H1 (cell line): Measurements from ENCODE around the gene SLC28A1. TPM values are rescaled to one million over a fixed set of nuclear protein-coding genes. Genes with fewer than 3 reads are reported as not detected.

Experiments
- CTCF ChIA-PET: fragments of 300-600 bp; sonication (Branson Sonifier 250); formaldehyde crosslinking; loops from one replicate; lab custom pipeline; 2021; ENCODE audit not compliant: partially characterized antibody; lab: Charles Lee
- POLR2A ChIA-PET: fragments of 300-600 bp; sonication (Branson Sonifier 250); formaldehyde crosslinking; loops from one replicate; lab custom pipeline; 2021; ENCODE audit warnings: inconsistent platforms; ENCODE audit not compliant: partially characterized antibody; lab: Charles Lee
- DNase-seq, 2 experiments: peaks; one replicate each; pipeline versions ENCODE4 v3.0.0 to v3.0.0-alpha.2; 2010 to 2022; ENCODE audit warnings: low spot score in 2 of 2, low read depth in 1 of 2, mixed read lengths in 1 of 2
- FAIRE-seq: peaks from 2 replicates; lab custom pipeline; 2011; peaks lifted over from hg19 to GRCh38; lab: Jason Lieb, UNC
- H2AFZ ChIP-seq: 2 replicates; pipeline ENCODE4 v1.8.1; 2012; ENCODE audit warnings: low read length, inconsistent platforms
- H2AK5ac ChIP-seq: 2 replicates; pipeline ENCODE4 v1.6.1; 2013; ENCODE audit warnings: low read depth, low read length
- H2BK120ac ChIP-seq: replicated peaks from 2 replicates; pipeline ENCODE3; 2013; ENCODE audit warnings: low read depth, low read length, inconsistent platforms
- H2BK12ac ChIP-seq: 2 replicates; pipeline ENCODE4 v1.6.1; 2013; ENCODE audit warnings: low read depth, low read length
- H2BK15ac ChIP-seq: 2 replicates; pipeline ENCODE4 v1.6.1; 2013; ENCODE audit warnings: low read length
- H2BK20ac ChIP-seq: 2 replicates; pipeline ENCODE4 v1.6.1; 2013; ENCODE audit warnings: low read length
- H2BK5ac ChIP-seq: 2 replicates; pipeline ENCODE4 v1.6.1; 2013; ENCODE audit warnings: low read depth, low read length
- H3K14ac ChIP-seq: 2 replicates; pipeline ENCODE4 v1.6.1; 2013; ENCODE audit warnings: inconsistent platforms; ENCODE audit not compliant: insufficient read length
- H3K18ac ChIP-seq: 2 replicates; pipeline ENCODE4 v1.6.1; 2013; ENCODE audit warnings: low read length; ENCODE audit errors: extremely low read depth
- H3K23ac ChIP-seq: 2 replicates; pipeline ENCODE4 v1.6.1; 2013; ENCODE audit warnings: inconsistent platforms; ENCODE audit not compliant: insufficient read length
- H3K23me2 ChIP-seq: 2 replicates; pipeline ENCODE4 v1.6.1; 2013; ENCODE audit warnings: low read depth, low read length
- H3K27ac ChIP-seq: 2 replicates; pipeline ENCODE4 v1.6.1; 2011; ENCODE audit warnings: low read depth, low read length, inconsistent platforms
- H3K27me3 ChIP-seq, 4 experiments: replicated peaks in 1 of 4; 1 replicate in 1 of 4; 2 replicates in 3 of 4; pipeline versions ENCODE4 v1.6.1 to v1.8.1; 2011 to 2013; ENCODE audit warnings: low read length in 3 of 4, mild to moderate bottlenecking in 3 of 4, inconsistent platforms in 2 of 4, mixed read lengths in 2 of 4, moderate library complexity in 1 of 4; ENCODE audit not compliant: control insufficient read depth in 3 of 4, insufficient read depth in 3 of 4; ENCODE audit errors: extremely low read depth in 1 of 4
- H3K36me3 ChIP-seq, 4 experiments: 2 replicates each; pipeline versions ENCODE4 v1.6.1 to v1.8.1; 2011 to 2013; ENCODE audit warnings: mild to moderate bottlenecking in 4 of 4, low read length in 3 of 4, moderate library complexity in 2 of 4, control low read depth in 1 of 4, inconsistent platforms in 1 of 4; ENCODE audit not compliant: insufficient read depth in 4 of 4, control insufficient read depth in 2 of 4
- H3K4ac ChIP-seq: replicated peaks from 2 replicates; pipeline ENCODE3; 2013; ENCODE audit warnings: low read length, low read depth, mixed read lengths, inconsistent platforms; ENCODE audit not compliant: insufficient read length
- H3K4me1 ChIP-seq, 4 experiments: replicated peaks in 1 of 4; 1 replicate in 1 of 4; 2 replicates in 3 of 4; pipeline versions ENCODE4 v1.6.1 to v1.8.1; 2011 to 2013; ENCODE audit warnings: low read length in 3 of 4, inconsistent platforms in 2 of 4, mixed read lengths in 1 of 4; ENCODE audit not compliant: insufficient read depth in 4 of 4, control insufficient read depth in 3 of 4
- H3K4me2 ChIP-seq, 2 experiments: 2 replicates each; pipeline versions ENCODE4 v1.6.1 to v1.8.1; 2011 to 2013; ENCODE audit warnings: low read depth in 2 of 2, low read length in 2 of 2, control low read depth in 1 of 2, inconsistent platforms in 1 of 2, mild to moderate bottlenecking in 1 of 2; ENCODE audit not compliant: insufficient read depth in 1 of 2
- H3K4me3 ChIP-seq, 4 experiments: fragments of 200-600, 300-600 bp in 1 of 4; sonication (generic), shearing (Covaris generic), sonication (Bioruptor Twin) in 1 of 4; 2 replicates each; pipeline versions ENCODE4 v1.5.1 to v1.8.1; 2011 to 2016; ENCODE audit warnings: low read length in 4 of 4, low read depth in 3 of 4, control low read depth in 2 of 4, inconsistent platforms in 2 of 4, mild to moderate bottlenecking in 2 of 4, mixed read lengths in 1 of 4, moderate library complexity in 1 of 4; ENCODE audit not compliant: insufficient read depth in 2 of 4; ENCODE audit errors: extremely low read depth in 1 of 4
- H3K56ac ChIP-seq: replicated peaks from 2 replicates; pipeline ENCODE3; 2013; ENCODE audit warnings: low read depth, mild to moderate bottlenecking, mixed read lengths, low read length, inconsistent platforms; ENCODE audit not compliant: insufficient read length
- H3K79me1 ChIP-seq: 2 replicates; pipeline ENCODE4 v1.6.1; 2013; ENCODE audit warnings: low read depth, low read length, control low read depth
- H3K79me2 ChIP-seq, 2 experiments: 2 replicates each; pipeline versions ENCODE4 v1.6.1 to v1.8.1; 2012 to 2013; ENCODE audit warnings: low read length in 2 of 2, mild to moderate bottlenecking in 2 of 2, inconsistent platforms in 1 of 2; ENCODE audit not compliant: insufficient read depth in 2 of 2, control insufficient read depth in 1 of 2
- H3K9ac ChIP-seq, 4 experiments: replicated peaks in 1 of 4; 1 replicate in 1 of 4; 2 replicates in 3 of 4; pipeline versions ENCODE4 v1.6.1 to v1.8.1; 2011 to 2013; ENCODE audit warnings: low read depth in 3 of 4, low read length in 3 of 4, control low read depth in 2 of 4, mild to moderate bottlenecking in 2 of 4, moderate library complexity in 2 of 4, inconsistent platforms in 1 of 4; ENCODE audit errors: extremely low read depth in 1 of 4
- H3K9me3 ChIP-seq, 2 experiments: 2 replicates each; pipeline versions ENCODE4 v1.6.1 to v1.8.1; 2012 to 2013; ENCODE audit warnings: mild to moderate bottlenecking in 2 of 2, moderate library complexity in 2 of 2, control low read depth in 1 of 2, inconsistent platforms in 1 of 2, low read depth in 1 of 2, low read length in 1 of 2, mixed read lengths in 1 of 2; ENCODE audit not compliant: insufficient read depth in 2 of 2
- H4K20me1 ChIP-seq, 2 experiments: replicated peaks in 1 of 2; 2 replicates each; pipeline versions ENCODE3 to v1.8.1; 2011 to 2013; ENCODE audit warnings: inconsistent platforms in 2 of 2, low read length in 2 of 2, mild to moderate bottlenecking in 1 of 2; ENCODE audit not compliant: insufficient read depth in 2 of 2, control insufficient read depth in 1 of 2
- H4K5ac ChIP-seq: 2 replicates; pipeline ENCODE4 v1.6.1; 2013; ENCODE audit warnings: low read length, low read depth, mixed read lengths, inconsistent platforms; ENCODE audit not compliant: insufficient read length
- H4K8ac ChIP-seq: 2 replicates; pipeline ENCODE4 v1.8.0; 2013; ENCODE audit warnings: mild to moderate bottlenecking, moderate library complexity, low read length, inconsistent platforms; ENCODE audit not compliant: insufficient read depth; ENCODE audit errors: extremely low read depth
- H4K91ac ChIP-seq: replicated peaks from 2 replicates; pipeline ENCODE3; 2013; ENCODE audit warnings: low read length, mixed read lengths, inconsistent platforms; ENCODE audit not compliant: insufficient read length
- BRCA1 ChIP-seq: IDR thresholded peaks from 2 replicates; pipeline ENCODE4 v1.6.1; 2012; ENCODE audit warnings: low read depth, low read length, improper control_type of control experiment
- CHD1 ChIP-seq: IDR thresholded peaks from 2 replicates; pipeline ENCODE4 v1.6.1; 2012; ENCODE audit warnings: low read depth, low read length, improper control_type of control experiment
- CHD2 ChIP-seq: IDR thresholded peaks from 2 replicates; pipeline ENCODE4 v1.6.1; 2012; ENCODE audit warnings: low read length, improper control_type of control experiment
- JUN ChIP-seq: IDR thresholded peaks from 2 replicates; pipeline ENCODE4 v1.6.1; 2011; ENCODE audit warnings: low read depth, mild to moderate bottlenecking, improper control_type of control experiment, low read length
- KDM5A ChIP-seq: fragments of 200-600 bp; IDR thresholded peaks from 2 replicates; pipeline ENCODE4 v1.7.1; 2012; ENCODE audit warnings: mild to moderate bottlenecking, low read length, inconsistent platforms, mixed read lengths
- NANOG ChIP-seq: IDR thresholded peaks from 2 replicates; pipeline ENCODE4 v1.6.1; 2011; ENCODE audit warnings: low read length, low read depth, mild to moderate bottlenecking, inconsistent platforms; ENCODE audit not compliant: insufficient read depth, poor library complexity, severe bottlenecking
- PHF8 ChIP-seq: fragments of 200-600 bp; sonication (generic); conservative IDR thresholded peaks from 2 replicates; pipeline ENCODE4 v1.7.1; 2012; ENCODE audit warnings: low read depth, mild to moderate bottlenecking, inconsistent platforms, low read length, moderate library complexity
- RAD21 ChIP-seq, 2 experiments: IDR thresholded peaks in 1 of 2; conservative IDR thresholded peaks in 1 of 2; 2 replicates each; pipeline ENCODE4 v1.6.1; 2011; ENCODE audit warnings: low read depth in 2 of 2, low read length in 2 of 2, improper control_type of control experiment in 1 of 2, inconsistent platforms in 1 of 2, mild to moderate bottlenecking in 1 of 2, moderate library complexity in 1 of 2
- SAP30 ChIP-seq: fragments of 300-600 bp; sonication (generic); IDR thresholded peaks from 2 replicates; pipeline ENCODE4 v1.7.1; 2012; ENCODE audit warnings: low read length, moderate library complexity, mild to moderate bottlenecking, inconsistent platforms; ENCODE audit not compliant: insufficient read depth, insufficient replicate concordance
- SIN3A ChIP-seq, 2 experiments: IDR thresholded peaks in 1 of 2; conservative IDR thresholded peaks in 1 of 2; 2 replicates each; pipeline ENCODE4 v1.6.1; 2011 to 2012; ENCODE audit warnings: low read length in 2 of 2, improper control_type of control experiment in 1 of 2, low read depth in 1 of 2, mild to moderate bottlenecking in 1 of 2
- SP1 ChIP-seq: IDR thresholded peaks from 2 replicates; pipeline ENCODE4 v1.6.1; 2011; ENCODE audit warnings: low read depth, low read length
- SP4 ChIP-seq: IDR thresholded peaks from 2 replicates; pipeline ENCODE4 v1.6.1; 2012; ENCODE audit warnings: low read length, inconsistent platforms
- TAF1 ChIP-seq: IDR thresholded peaks from 2 replicates; pipeline ENCODE4 v1.6.1; 2011; ENCODE audit warnings: mild to moderate bottlenecking, low read depth, low read length
- TAF7 ChIP-seq: optimal IDR thresholded peaks from 2 replicates; pipeline ENCODE3; 2011; ENCODE audit warnings: low read depth, mild to moderate bottlenecking, inconsistent platforms, low read length, moderate library complexity, borderline replicate concordance
- ZNF274 ChIP-seq: IDR thresholded peaks from 2 replicates; pipeline ENCODE4 v1.7.0; 2012; ENCODE audit warnings: low read length, borderline replicate concordance; ENCODE audit errors: extremely low read depth
- WGBS, 2 experiments: shearing (Covaris generic) in 1 of 2; methylation state at CpG; one replicate each; pipeline versions ENCODE4 v1.1.6 to v1.1.7; 2013 to 2015; ENCODE audit warnings: low lambda C conversion rate in 2 of 2, mixed read lengths in 2 of 2, inconsistent platforms in 1 of 2, low coverage in 1 of 2, missing lambda C conversion rate in 1 of 2; ENCODE audit not compliant: insufficient replicate concordance in 2 of 2, insufficient coverage in 1 of 2, insufficient read length in 1 of 2; ENCODE audit errors: extremely low coverage in 1 of 2, missing lambda C conversion rate in 1 of 2; 5-methylcytosine and 5-hydroxymethylcytosine counted together
- polyA plus RNA-seq, 7 experiments: library from polyadenylated mRNA; depleted of rRNA in 3 of 7; stranded (reverse) in 5 of 7; unstranded in 2 of 7; fragments of >200 nt in 5 of 7; fragments of 200-250 nt in 2 of 7; gene quantifications; 1 replicate in 5 of 7; 2 replicates in 1 of 7; 4 replicates in 1 of 7; pipeline versions ENCODE4 v1.2.1 to v1.2.3, GENCODE V29; 2011 to 2013; ENCODE audit warnings: missing spikeins in 2 of 7, mixed read lengths in 2 of 7
- total RNA-seq: library from RNA; stranded (reverse); fragmentation: NEBNext Ultra II Directional; extraction: Animal tissue kit (Norgen Biotek cat#: 25700); gene quantifications from 2 replicates; pipeline ENCODE4 v1.2.1, GENCODE V29; 2021

SLC28A1 gene
- total and polyA plus RNA-seq, 2 of the 8 experiments (the other 6 are each of a cell fraction or from before 2014, with no cell fraction given) = 0.09 TPM; not detected in 1

GRCh38 chr15:84928843-84929168 is 44.3 kb downstream of the SLC28A1 start:
- H2BK15ac ChIP-seq = no peak overlapping the region
- FAIRE-seq = no peak
- TF ChIP-seq SAP30 (no peak), KDM5A (no peak), JUN (no peak), TAF7 (no peak), ZNF274 (no peak), PHF8 (no peak), CHD1 (no peak), TAF1 (no peak), SP1 (no peak), SIN3A (conservative IDR thresholded peaks at IDR 0.05 in 1 of 2, IDR thresholded peaks at IDR 0.05 in 1 of 2; ENCODE audit: low read depth in 1 of 2, low read length in 2 of 2) (no peak), SP4 (no peak), BRCA1 (no peak), NANOG (no peak), RAD21 (IDR thresholded peaks at IDR 0.05 in 1 of 2, conservative IDR thresholded peaks at IDR 0.05 in 1 of 2; ENCODE audit: low read depth in 2 of 2, low read length in 2 of 2) (no peak), CHD2 (no peak)

More at GRCh38 chr15:84928843-84929168, 44.3 kb downstream of the SLC28A1 start:
- H3K79me1 ChIP-seq = no peaks in the 10 kb centered on the region
- H2BK5ac ChIP-seq = no peak overlapping the region
- no peak overlapping the region for H2AFZ ChIP-seq
- no peak overlapping the region for H4K8ac ChIP-seq
- no peak overlapping the region for H2BK12ac ChIP-seq
- H4K91ac ChIP-seq = no peak overlapping the region
- no peak overlapping the region for H3K56ac ChIP-seq
- no peaks in the 10 kb centered on the region for H3K9me3 ChIP-seq
- H2AK5ac ChIP-seq = no peak overlapping the region
- H3K79me2 ChIP-seq = no peaks in the 10 kb centered on the region
- H3K23me2 ChIP-seq = no peaks in the 10 kb centered on the region
- H4K20me1 ChIP-seq = no peaks in the 10 kb centered on the region
- no peak overlapping the region for H3K4me3 ChIP-seq
- H4K5ac ChIP-seq = no peak overlapping the region
- H3K18ac ChIP-seq = no peak overlapping the region
- H2BK20ac ChIP-seq = no peak overlapping the region
- POLR2A ChIA-PET = interaction anchor here (1.2 kb wide), 1 partner anchor 20 kb away, joined by 3 read pairs; no protein-coding TSS in a partner anchor
- CTCF ChIA-PET = interaction anchor here (0.6 to 6.3 kb wide), 50 partner anchors 9 to 353 kb away, joined by 3 to 41 read pairs (median 5); no protein-coding TSS in a partner anchor
- H3K27me3 ChIP-seq = no peaks in the 10 kb centered on the region
- H2BK120ac ChIP-seq = no peak overlapping the region
- no peak overlapping the region for H3K23ac ChIP-seq
- DNase-seq = no peak
- H3K9ac ChIP-seq = no peak overlapping the region
- no peak overlapping the region for H3K4me2 ChIP-seq
- H3K14ac ChIP-seq = no peak overlapping the region
- H3K27ac ChIP-seq = no peak overlapping the region
- 94% methylated on average over 6 of the region's 6 CpGs; no CpG with 5 or more reads in 1 of the 2 experiments for WGBS, 2 experiments
- no peaks in the 10 kb centered on the region for H3K36me3 ChIP-seq
- H3K4me1 ChIP-seq = peaks cover 0 to 2% (median under 1%) of the 10 kb centered on the region in 4 experiments; a peak in 3 of 7 replicates
- no peak overlapping the region for H3K4ac ChIP-seq
